ENCODE results near the gene NRROS. TPM values are rescaled to one million over a fixed set of nuclear protein-coding genes. Genes with fewer than 3 reads are reported as not detected.

The NRROS gene
- total and polyA plus RNA-seq, 2 of the 13 experiments (the other 11 are each of a cell fraction or from before 2014, with no cell fraction given) = not detected

GRCh38 chr3:196621611-196622010, 17.9 kb upstream of the NRROS start:
- Histone ChIP-seq H3K9ac (ENCODE audit: insufficient read depth, low read depth, low read length) (no peak overlapping the region), H3K27me3 (ENCODE audit: control insufficient read depth in 1 of 2, insufficient read depth in 2 of 2, low read length in 2 of 2) (peaks cover 0 to 15% of the 10 kb centered on the region in 2 experiments; a peak in 3 of 5 replicates), H3K27ac (ENCODE audit: extremely low read length, insufficient read depth, low read length) (no peak overlapping the region), H3K79me2 (ENCODE audit: insufficient read depth, low read length) (no peaks in the 10 kb centered on the region), H3K4me2 (ENCODE audit: low read depth, low read length) (peak overlapping the region; percentile 18; the same call in 1 of the 2 replicates), H3K4me1 (ENCODE audit: insufficient read depth, low read length) (peaks cover 25% of the 10 kb centered on the region), H3K9me3 (ENCODE audit: low read length) (no peaks in the 10 kb centered on the region), H3K4me3 (replicated peaks in 1 of 3; ENCODE audit: insufficient read depth in 1 of 3, low read depth in 2 of 3, low read length in 3 of 3) (no peak overlapping the region), H3K36me3 (replicated peaks in 1 of 2; ENCODE audit: control insufficient read depth in 1 of 2, insufficient read depth in 2 of 2, low read length in 2 of 2) (no peaks in the 10 kb centered on the region), H2AFZ (ENCODE audit: low read length) (no peak overlapping the region), H4K20me1 (ENCODE audit: insufficient read depth, low read length) (no peaks in the 10 kb centered on the region)
- TF ChIP-seq ASH2L (IDR thresholded peaks at IDR 0.05; ENCODE audit: insufficient read length, low read depth, low read length) (no peak), ZNF850 (CRISPR knock-in tag; conservative IDR thresholded peaks at IDR 0.05) (no peak), BORCS8-MEF2B (CRISPR knock-in tag; IDR thresholded peaks at IDR 0.05) (no peak), KLF15 (CRISPR knock-in tag; IDR thresholded peaks at IDR 0.05; ENCODE audit: borderline replicate concordance) (no peak), KDM3A (CRISPR knock-in tag; IDR thresholded peaks at IDR 0.05; ENCODE audit: low read depth) (no peak), ZFYVE20 (CRISPR knock-in tag; IDR thresholded peaks at IDR 0.05; ENCODE audit: borderline replicate concordance, low read depth) (no peak), ZNF354B (CRISPR knock-in tag; IDR thresholded peaks at IDR 0.05) (no peak), PBX2 (CRISPR knock-in tag; IDR thresholded peaks at IDR 0.05) (no peak), ARID2 (CRISPR knock-in tag; IDR thresholded peaks at IDR 0.05; ENCODE audit: borderline replicate concordance) (no peak), CREM (IDR thresholded peaks at IDR 0.05) (no peak), CREM (CRISPR knock-in tag; IDR thresholded peaks at IDR 0.05) (no peak), ZNF496 (CRISPR knock-in tag; IDR thresholded peaks at IDR 0.05; ENCODE audit: insufficient replicate concordance) (no peak), ZNF484 (CRISPR knock-in tag; IDR thresholded peaks at IDR 0.05; ENCODE audit: borderline replicate concordance, low read depth) (no peak), ZNF44 (CRISPR knock-in tag; IDR thresholded peaks at IDR 0.05) (no peak), AHR (CRISPR knock-in tag; IDR thresholded peaks at IDR 0.05) (no peak), STAT5B (CRISPR knock-in tag; IDR thresholded peaks at IDR 0.05) (no peak), ZNF790 (CRISPR knock-in tag; IDR thresholded peaks at IDR 0.05; ENCODE audit: borderline replicate concordance) (no peak)
- TF ChIP-seq, protein P1, sequence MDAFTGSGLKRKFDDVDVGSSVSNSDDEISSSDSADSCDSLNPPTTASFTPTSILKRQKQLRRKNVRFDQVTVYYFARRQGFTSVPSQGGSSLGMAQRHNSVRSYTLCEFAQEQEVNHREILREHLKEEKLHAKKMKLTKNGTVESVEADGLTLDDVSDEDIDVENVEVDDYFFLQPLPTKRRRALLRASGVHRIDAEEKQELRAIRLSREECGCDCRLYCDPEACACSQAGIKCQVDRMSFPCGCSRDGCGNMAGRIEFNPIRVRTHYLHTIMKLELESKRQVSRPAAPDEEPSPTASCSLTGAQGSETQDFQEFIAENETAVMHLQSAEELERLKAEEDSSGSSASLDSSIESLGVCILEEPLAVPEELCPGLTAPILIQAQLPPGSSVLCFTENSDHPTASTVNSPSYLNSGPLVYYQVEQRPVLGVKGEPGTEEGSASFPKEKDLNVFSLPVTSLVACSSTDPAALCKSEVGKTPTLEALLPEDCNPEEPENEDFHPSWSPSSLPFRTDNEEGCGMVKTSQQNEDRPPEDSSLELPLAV (CRISPR knock-in tag; conservative IDR thresholded peaks at IDR 0.05; ENCODE audit: low read depth) = no peak
- TF ChIP-seq, protein P2, sequence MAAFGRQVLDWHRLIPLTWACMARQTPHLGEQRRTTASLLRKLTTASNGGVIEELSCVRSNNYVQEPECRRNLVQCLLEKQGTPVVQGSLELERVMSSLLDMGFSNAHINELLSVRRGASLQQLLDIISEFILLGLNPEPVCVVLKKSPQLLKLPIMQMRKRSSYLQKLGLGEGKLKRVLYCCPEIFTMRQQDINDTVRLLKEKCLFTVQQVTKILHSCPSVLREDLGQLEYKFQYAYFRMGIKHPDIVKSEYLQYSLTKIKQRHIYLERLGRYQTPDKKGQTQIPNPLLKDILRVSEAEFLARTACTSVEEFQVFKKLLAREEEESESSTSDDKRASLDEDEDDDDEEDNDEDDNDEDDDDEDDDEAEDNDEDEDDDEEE (CRISPR knock-in tag; IDR thresholded peaks at IDR 0.05) = no peak
- TF ChIP-seq, protein P3, sequence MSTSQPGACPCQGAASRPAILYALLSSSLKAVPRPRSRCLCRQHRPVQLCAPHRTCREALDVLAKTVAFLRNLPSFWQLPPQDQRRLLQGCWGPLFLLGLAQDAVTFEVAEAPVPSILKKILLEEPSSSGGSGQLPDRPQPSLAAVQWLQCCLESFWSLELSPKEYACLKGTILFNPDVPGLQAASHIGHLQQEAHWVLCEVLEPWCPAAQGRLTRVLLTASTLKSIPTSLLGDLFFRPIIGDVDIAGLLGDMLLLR (CRISPR knock-in tag; IDR thresholded peaks at IDR 0.05) = no peak
- ATAC-seq = no peak; the same call in 2 of the 3 replicates
- BruUV-seq (replicated peaks) = no TSS peak
- 80% methylated on average over 8 of the region's 10 CpGs for WGBS (ENCODE audit: low lambda C conversion rate)
- DNase-seq (ENCODE audit: low spot score) = no peak
- ChIA-PET CTCF (ENCODE audit: low intra/inter-chr PET ratio, low total read pairs) (no interaction called here), POLR2A (no interaction called here)
- in situ Hi-C loops (cut with HindIII; ENCODE audit: extremely low pct_ligation_motif_present, low pct_unique_long_range_greater_than_20kb) (no loop called here), intact Hi-C loops (cut with micrococcal nuclease; ENCODE audit: unreplicated experiment) (no loop called here)
- FAIRE-seq = no peak

All from HepG2 (cell line).